ENCODE measurements around the gene CCDC150.
A peak's percentile ranks its signal among the peaks of the same experiment; 100 is the strongest.

The CCDC150 gene

GRCh38 chr2:196617430-196617829 lies 22.1 kb upstream of the CCDC150 start:
- TF ChIP-seq Cebpa-rat (IDR thresholded peaks at IDR 0.05) = no peak
- H3K36me3 ChIP-seq = no peaks in the 10 kb centered on the region
- no peaks in the 10 kb centered on the region for H3K27me3 ChIP-seq
- no peaks in the 10 kb centered on the region for H3K4me1 ChIP-seq
- no peaks in the 10 kb centered on the region for H3K9me3 ChIP-seq (replicated peaks in 1 of 11)
- no peak overlapping the region for H3K4me3 ChIP-seq
- H3K4me2 ChIP-seq = no peak overlapping the region
- no peak overlapping the region for H3K27ac ChIP-seq
- no peaks in the 10 kb centered on the region for H4K20me1 ChIP-seq
- H3K9ac ChIP-seq = no peak overlapping the region

DNA sequence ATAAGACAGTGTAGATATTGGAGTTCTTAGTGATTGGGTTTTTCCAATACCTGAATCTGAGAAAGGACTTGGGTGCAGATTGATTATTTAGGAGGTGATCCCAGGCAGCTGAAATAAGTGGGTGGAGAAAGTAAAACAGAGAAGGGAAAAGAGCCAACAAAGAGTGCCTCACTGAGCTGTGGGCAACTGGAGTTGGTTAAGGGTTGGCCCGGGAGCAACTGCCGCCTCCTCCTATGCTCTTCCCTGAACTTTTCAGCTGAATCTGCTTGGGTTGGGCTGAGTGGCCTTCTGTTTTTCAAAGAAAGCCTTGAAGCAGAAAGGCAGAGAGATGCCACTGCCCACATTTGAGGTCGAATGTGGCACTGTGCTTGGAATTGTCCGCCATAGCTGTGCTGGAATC lies 20.9 kb upstream of the CCDC150 start:
- Histone ChIP-seq H3K4me3 (no peak overlapping the region), H3K4me2 (no peak overlapping the region), H3K27me3 (no peaks in the 10 kb centered on the region), H3K27ac (no peak overlapping the region), H3K36me3 (no peaks in the 10 kb centered on the region), H4K20me1 (no peaks in the 10 kb centered on the region), H3K4me1 (no peaks in the 10 kb centered on the region), H3K9ac (no peak overlapping the region), H3K9me3 (replicated peaks in 1 of 11) (no peaks in the 10 kb centered on the region)
- TF ChIP-seq Cebpa-rat (IDR thresholded peaks at IDR 0.05) = no peak

DNA sequence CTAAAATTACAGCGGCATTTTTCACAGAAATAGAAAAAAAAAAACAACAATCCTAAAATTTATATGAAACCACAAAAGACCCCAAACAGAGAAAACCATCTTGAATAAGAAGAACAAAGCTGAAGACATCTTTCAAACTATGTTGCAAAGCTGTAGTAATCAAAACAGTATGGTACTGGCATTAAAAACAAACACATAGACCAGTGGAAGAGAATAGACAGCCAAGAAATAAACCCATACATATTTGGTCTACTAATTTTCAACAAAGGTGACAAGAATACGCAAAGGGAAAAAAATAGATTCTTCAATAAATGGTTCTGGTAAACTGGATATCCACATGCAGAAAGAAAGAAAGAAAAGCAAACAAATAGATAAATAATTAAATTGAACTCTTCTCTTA lies 9.0 kb upstream of the CCDC150 start:
- Histone ChIP-seq H4K20me1 (no peaks in the 10 kb centered on the region), H3K4me1 (no peaks in the 10 kb centered on the region), H3K4me3 (no peak overlapping the region), H3K27ac (no peak overlapping the region), H3K9ac (no peak overlapping the region), H3K27me3 (no peaks in the 10 kb centered on the region), H3K4me2 (no peak overlapping the region), H3K36me3 (no peaks in the 10 kb centered on the region), H3K9me3 (replicated peaks in 1 of 11) (peaks cover 7 to 22% (median 17%) of the 10 kb centered on the region in 11 experiments; a peak in 20 of 22 replicates)
- no peak for TF ChIP-seq Cebpa-rat (IDR thresholded peaks at IDR 0.05)

- Histone ChIP-seq H3K27me3 (no peaks in the 10 kb centered on the region), H3K36me3 (no peaks in the 10 kb centered on the region), H3K9me3 (replicated peaks in 1 of 11) (peaks cover 7 to 22% (median 15%) of the 10 kb centered on the region in 11 experiments; a peak in 20 of 22 replicates), H4K20me1 (no peaks in the 10 kb centered on the region), H3K4me3 (no peak overlapping the region), H3K4me1 (peaks cover 2 to 8% (median 4%) of the 10 kb centered on the region in 10 experiments), H3K9ac (no peak overlapping the region), H3K4me2 (no peak overlapping the region), H3K27ac (no peak overlapping the region)
- TF ChIP-seq Cebpa-rat (IDR thresholded peaks at IDR 0.05) = no peak
Observed at GRCh38 chr2:196635156-196635555, 4.4 kb upstream of the CCDC150 start.

- H3K4me3 ChIP-seq = peak overlapping the region in 9 of 10 experiments; percentile 60 to 87 (median 74); a peak in 14 of 20 replicates
- H3K27ac ChIP-seq = peak overlapping the region in 2 of 11 experiments; percentile 50 to 67; a peak in 2 of 22 replicates
- H3K27me3 ChIP-seq = no peaks in the 10 kb centered on the region
- no peak for TF ChIP-seq Cebpa-rat (IDR thresholded peaks at IDR 0.05)
- H3K4me1 ChIP-seq = peaks cover 15 to 19% (median 16%) of the 10 kb centered on the region in 10 experiments
- no peaks in the 10 kb centered on the region for H3K9me3 ChIP-seq (replicated peaks in 1 of 11)
- peak overlapping the region; percentile 42 to 94 (median 52); a peak in 18 of 22 replicates for H3K4me2 ChIP-seq
- H3K9ac ChIP-seq = no peak overlapping the region
- no peaks in the 10 kb centered on the region for H4K20me1 ChIP-seq
- peaks cover 0 to 7% (median 0%) of the 10 kb centered on the region in 11 experiments; a peak in 4 of 22 replicates for H3K36me3 ChIP-seq
Observed at GRCh38 chr2:196638765-196639164, 750 bp upstream of the CCDC150 start.

DNA sequence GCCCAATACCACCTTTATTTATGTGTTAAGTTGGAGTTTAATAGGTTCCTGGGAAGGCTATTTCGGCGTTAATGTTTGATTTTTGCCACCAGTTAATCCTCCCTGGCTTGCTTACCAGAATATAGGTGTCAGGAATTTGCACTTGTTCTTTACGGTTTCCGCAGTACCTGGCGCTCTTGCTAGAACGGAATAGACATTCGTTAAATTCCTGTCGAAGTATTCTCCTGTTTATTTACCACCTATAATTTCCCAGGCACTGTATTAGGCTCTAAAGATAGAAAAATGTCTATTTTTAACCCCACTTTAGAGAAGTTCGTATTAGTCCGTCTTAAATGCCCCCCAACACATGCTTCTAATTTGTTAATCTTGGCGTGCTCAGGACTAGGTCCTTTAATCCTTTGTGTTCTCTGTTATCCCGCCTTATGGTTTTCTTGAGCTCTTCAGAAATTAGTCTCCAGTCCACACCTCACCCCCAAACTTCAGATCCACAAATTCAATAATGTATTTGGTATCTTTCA lies 575 bp downstream of the CCDC150 start:
- peak overlapping the region; percentile 60 to 87 (median 72) for H3K4me3 ChIP-seq
- H3K4me1 ChIP-seq = peaks cover 15 to 19% (median 16%) of the 10 kb centered on the region in 10 experiments
- no peak for TF ChIP-seq Cebpa-rat (IDR thresholded peaks at IDR 0.05)
- H3K9me3 ChIP-seq (replicated peaks in 1 of 11) = no peaks in the 10 kb centered on the region; a peak in 1 of 22 replicates
- peak overlapping the region; percentile 74 to 95 (median 88) for H3K4me2 ChIP-seq
- peaks cover 0 to 19% (median 5%) of the 10 kb centered on the region in 11 experiments; a peak in 11 of 22 replicates for H3K36me3 ChIP-seq
- peak overlapping the region in 9 of 11 experiments; percentile 51 to 78 (median 67); a peak in 16 of 22 replicates for H3K27ac ChIP-seq
- no peaks in the 10 kb centered on the region for H3K27me3 ChIP-seq
- no peaks in the 10 kb centered on the region for H4K20me1 ChIP-seq
- peak overlapping the region; percentile 66 to 86 (median 77) for H3K9ac ChIP-seq

- Histone ChIP-seq H4K20me1 (no peaks in the 10 kb centered on the region), H3K4me2 (no peak overlapping the region), H3K4me3 (no peak overlapping the region), H3K27me3 (no peaks in the 10 kb centered on the region), H3K9me3 (replicated peaks in 1 of 11) (peaks cover 63 to 67% (median 65%) of the 10 kb centered on the region in 11 experiments), H3K9ac (no peak overlapping the region), H3K4me1 (no peaks in the 10 kb centered on the region), H3K36me3 (peaks cover 33 to 90% (median 70%) of the 10 kb centered on the region in 11 experiments), H3K27ac (no peak overlapping the region)
- TF ChIP-seq Cebpa-rat (IDR thresholded peaks at IDR 0.05) = no peak
Observed at GRCh38 chr2:196649202-196649601, 9.7 kb downstream of the CCDC150 start.

DNA sequence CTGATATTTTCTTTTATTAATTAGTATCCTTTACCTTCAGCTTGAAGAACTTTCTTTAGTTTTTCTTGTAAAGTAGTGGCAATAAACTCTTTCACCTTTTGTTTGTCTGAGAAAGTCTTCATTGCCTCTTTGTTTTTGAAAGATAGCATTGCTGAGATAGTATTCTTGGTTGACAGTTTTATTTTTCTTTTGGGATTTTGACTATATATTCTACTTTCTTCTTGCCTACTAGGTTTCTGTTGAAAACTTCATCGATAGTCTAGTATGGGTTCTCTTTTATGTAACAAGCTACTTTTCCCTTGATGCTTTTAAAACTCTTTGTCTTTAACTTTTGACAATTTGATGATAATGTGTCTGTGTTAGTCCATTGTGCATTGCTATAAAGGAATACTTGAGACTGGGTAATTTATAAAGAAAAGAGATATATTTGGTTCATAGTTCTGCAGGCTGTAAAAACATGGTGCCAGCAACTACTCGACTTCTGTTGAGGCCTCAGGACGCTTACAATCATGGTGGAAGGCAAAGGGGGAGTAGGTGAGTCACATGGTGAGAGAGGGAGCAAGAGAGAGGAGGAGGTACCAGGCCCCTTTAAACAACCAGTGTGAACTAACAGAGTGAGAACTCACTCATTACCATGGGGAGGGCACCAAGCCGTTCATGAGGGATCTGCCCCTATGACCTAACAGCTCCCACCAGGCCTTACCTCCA lies 12.0 kb downstream of the CCDC150 start:
- Histone ChIP-seq H3K4me1 (no peaks in the 10 kb centered on the region), H3K9me3 (replicated peaks in 1 of 11) (peaks cover 72 to 84% (median 77%) of the 10 kb centered on the region in 11 experiments), H3K27me3 (no peaks in the 10 kb centered on the region), H3K36me3 (peaks cover 33 to 91% (median 72%) of the 10 kb centered on the region in 11 experiments), H3K4me2 (no peak overlapping the region), H4K20me1 (no peaks in the 10 kb centered on the region), H3K27ac (no peak overlapping the region), H3K9ac (no peak overlapping the region), H3K4me3 (peak overlapping the region in 2 of 10 experiments; percentile 9 to 24; a peak in 1 of 20 replicates)
- no peak for TF ChIP-seq Cebpa-rat (IDR thresholded peaks at IDR 0.05)

DNA sequence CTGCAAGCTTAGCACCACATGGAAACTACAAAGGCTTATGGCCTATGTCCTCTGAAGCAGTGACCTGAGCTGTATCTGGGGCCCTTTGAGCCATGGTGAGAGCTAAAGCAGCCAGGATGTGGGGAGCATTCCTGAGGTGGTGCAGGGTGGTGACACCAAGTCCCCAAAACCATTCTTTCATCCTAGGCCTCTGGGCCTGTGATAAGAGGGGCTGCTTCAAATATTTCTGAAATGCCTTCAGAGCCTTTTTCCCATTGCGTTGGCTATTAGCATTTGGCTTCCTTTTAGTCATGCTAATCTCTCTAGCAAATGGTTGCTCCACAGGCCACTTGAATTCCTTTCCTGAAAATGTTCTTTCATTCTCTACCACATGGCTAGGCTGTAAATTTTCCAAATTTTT lies 13.4 kb downstream of the CCDC150 start:
- Histone ChIP-seq H3K9ac (no peak overlapping the region), H4K20me1 (no peaks in the 10 kb centered on the region), H3K9me3 (replicated peaks in 1 of 11) (peaks cover 69 to 82% (median 73%) of the 10 kb centered on the region in 11 experiments), H3K36me3 (peaks cover 30 to 100% (median 80%) of the 10 kb centered on the region in 11 experiments), H3K4me3 (no peak overlapping the region), H3K4me2 (no peak overlapping the region), H3K27ac (no peak overlapping the region), H3K4me1 (no peaks in the 10 kb centered on the region), H3K27me3 (no peaks in the 10 kb centered on the region)
- no peak for TF ChIP-seq Cebpa-rat (IDR thresholded peaks at IDR 0.05)

Data from BLaER1 treated with 17β-estradiol and CSF1 and Interleukin-3, amounts not matched to agents 10 nM and 100 nM (cell line).